K562 (cell line): Measurements from ENCODE around the gene NREP. TPM values are rescaled to one million over a fixed set of nuclear protein-coding genes. Genes with fewer than 3 reads are reported as not detected.

ENCODE experiments used
- ATAC-seq: fragments of 200-7000 bp; cut with Tn5 transposase; 3 replicates; pipeline ENCODE4 v1.9.1; 2020; ENCODE audit warnings: moderate library complexity
- BruUV-seq: library from RNA; stranded (reverse); fragments of 400-500 nt; replicated peaks from 2 replicates; lab custom pipeline; 2021; lab: Mats Ljungman, UMichigan
- CTCF ChIA-PET: fragments of 300-600 bp; formaldehyde crosslinking; extraction: SDS; loops from one replicate; lab custom pipeline; 2021; ENCODE audit warnings: low intra/inter-chr PET ratio; lab: Yijun Ruan, JAX
- POLR2A ChIA-PET: fragments of 300-600, 350-650 bp; sonication (Branson Sonifier 250); formaldehyde crosslinking; extraction: SDS; loops from one replicate; lab custom pipeline; 2021; ENCODE audit warnings: antibody characterized with exemption, inconsistent platforms; lab: Yijun Ruan, JAX
- DNase-seq, 4 experiments: peaks; one replicate each; pipeline versions ENCODE4 v3.0.0 to v3.0.0-alpha.2; 2011 to 2018; ENCODE audit warnings: low spot score in 3 of 4, mixed read lengths in 3 of 4; ENCODE audit errors: extremely low read depth in 1 of 4
- FAIRE-seq: peaks from 2 replicates; lab custom pipeline; 2011; peaks lifted over from hg19 to GRCh38; lab: Jason Lieb, UNC
- H2AFZ ChIP-seq: 2 replicates; pipeline ENCODE4 v1.6.0; 2011; ENCODE audit warnings: low read depth, low read length, control low read depth, inconsistent platforms
- H3K27ac ChIP-seq: fragments of 200-600 bp; 3 replicates; pipeline ENCODE4 v1.8.0; 2011; ENCODE audit warnings: low read depth, mild to moderate bottlenecking, control low read depth, inconsistent platforms, low read length, moderate library complexity, mixed read lengths; ENCODE audit errors: extremely low read depth
- H3K27me3 ChIP-seq, 2 experiments: fragments of 300-600 bp in 1 of 2; 2 replicates in 1 of 2; 3 replicates in 1 of 2; pipeline versions ENCODE4 v1.6.0 to v1.8.0; 2011; ENCODE audit warnings: inconsistent platforms in 2 of 2, low read length in 2 of 2, mild to moderate bottlenecking in 1 of 2, mixed read lengths in 1 of 2, moderate library complexity in 1 of 2; ENCODE audit not compliant: control insufficient read depth in 2 of 2, insufficient read depth in 2 of 2
- H3K36me3 ChIP-seq: fragments of 300-600 bp; 3 replicates; pipeline ENCODE4 v1.8.0; 2011; ENCODE audit warnings: mild to moderate bottlenecking, low read length, inconsistent platforms; ENCODE audit not compliant: control insufficient read depth, insufficient read depth
- H3K4me1 ChIP-seq, 2 experiments: fragments of 200-600 bp in 1 of 2; replicated peaks in 1 of 2; 2 replicates in 1 of 2; 3 replicates in 1 of 2; pipeline versions ENCODE4 v1.5.1 to v1.8.0; 2011; ENCODE audit warnings: inconsistent platforms in 2 of 2, low read length in 2 of 2, mild to moderate bottlenecking in 1 of 2, mixed read lengths in 1 of 2, moderate library complexity in 1 of 2; ENCODE audit not compliant: control insufficient read depth in 2 of 2, insufficient read depth in 2 of 2
- H3K4me2 ChIP-seq: 2 replicates; pipeline ENCODE4 v1.6.1; 2011; ENCODE audit warnings: low read length, control low read depth, inconsistent platforms, mixed read lengths; ENCODE audit not compliant: insufficient read depth
- H3K4me3 ChIP-seq: fragments of 200-600 bp; sonication (generic), shearing (Covaris generic); 2 replicates; pipeline ENCODE4 v1.5.1; 2016; ENCODE audit warnings: control low read depth, inconsistent platforms
- H3K79me2 ChIP-seq: fragments of 200-600 bp; 3 replicates; pipeline ENCODE4 v1.8.0; 2011; ENCODE audit warnings: low read length, inconsistent platforms; ENCODE audit not compliant: control insufficient read depth, insufficient read depth
- H3K9ac ChIP-seq, 2 experiments: 2 replicates each; pipeline versions ENCODE4 v1.6.0 to v1.6.1; 2011; ENCODE audit warnings: low read depth in 2 of 2, low read length in 2 of 2, control low read depth in 1 of 2, inconsistent platforms in 1 of 2, mild to moderate bottlenecking in 1 of 2, mixed read lengths in 1 of 2; ENCODE audit not compliant: insufficient read depth in 1 of 2
- H3K9me1 ChIP-seq: one replicate; pipeline ENCODE4 v1.6.0; 2011; ENCODE audit warnings: inconsistent platforms, mild to moderate bottlenecking, low read length, moderate library complexity; ENCODE audit not compliant: control insufficient read depth, insufficient read depth
- H3K9me3 ChIP-seq: replicated peaks from 2 replicates; pipeline ENCODE4 v1.5.1; 2011; ENCODE audit warnings: low read depth, low read length, inconsistent platforms; ENCODE audit not compliant: control insufficient read depth, insufficient read depth
- H4K20me1 ChIP-seq: replicated peaks from 2 replicates; pipeline ENCODE4 v1.6.1; 2011; ENCODE audit warnings: low read length, inconsistent platforms, mixed read lengths; ENCODE audit not compliant: control insufficient read depth, insufficient read depth
- DMBX1 ChIP-seq: fragments of 250-450 bp; sonication (Bioruptor Pico); IDR thresholded peaks from 2 replicates; pipeline ENCODE4 v1.8.0; 2022; ENCODE audit warnings: inconsistent platforms, mild to moderate bottlenecking, moderate library complexity, borderline replicate concordance
- KDM4B ChIP-seq, 2 experiments: fragments of 450-650 bp in 1 of 2; sonication (generic) in 1 of 2; IDR thresholded peaks; 2 replicates each; pipeline ENCODE4 v1.6.1; 2016 to 2017; ENCODE audit warnings: borderline replicate concordance in 2 of 2, antibody characterized with exemption in 1 of 2, low read depth in 1 of 2, mild to moderate bottlenecking in 1 of 2
- KLF1 ChIP-seq: fragments of 450-650 bp; IDR thresholded peaks from 2 replicates; pipeline ENCODE4 v1.6.1; 2016; ENCODE audit warnings: missing genetic modification characterization, missing compliant biosample characterization
- MAFG ChIP-seq: fragments of 450-650 bp; conservative IDR thresholded peaks from 2 replicates; pipeline ENCODE4 v1.6.1; 2016; ENCODE audit warnings: missing genetic modification characterization, missing compliant biosample characterization
- NFATC3 ChIP-seq: fragments of 450-650 bp; IDR thresholded peaks from 2 replicates; pipeline ENCODE4 v1.6.1; 2017; ENCODE audit warnings: mild to moderate bottlenecking
- RBFOX2 ChIP-seq: fragments of 200-400 bp; formaldehyde crosslinking; IDR thresholded peaks from 2 replicates; pipeline ENCODE4 v1.6.1; 2017; ENCODE audit warnings: low read depth, mild to moderate bottlenecking, low read length, moderate library complexity
- SMAD1 ChIP-seq: fragments of 150-350 bp; IDR thresholded peaks from 2 replicates; pipeline ENCODE4 v1.6.1; 2014; ENCODE audit warnings: low read length, low read depth; ENCODE audit not compliant: partially characterized antibody
- SMAD4 ChIP-seq: fragments of 250-450 bp; sonication (Bioruptor Pico); conservative IDR thresholded peaks from 2 replicates; pipeline ENCODE4 v1.8.0; 2021; ENCODE audit warnings: inconsistent platforms, mild to moderate bottlenecking, moderate library complexity
- TARDBP ChIP-seq: fragments of 450-650 bp; IDR thresholded peaks from 2 replicates; pipeline ENCODE4 v1.6.1; 2016
- ZFX ChIP-seq: sonication (generic); formaldehyde crosslinking; IDR thresholded peaks from 2 replicates; pipeline ENCODE4 v1.8.0; 2022; ENCODE audit warnings: mild to moderate bottlenecking, missing genetic modification reagents, moderate library complexity
- ZNF146 ChIP-seq: IDR thresholded peaks from one replicate; pipeline ENCODE4 v1.6.1; 2018; ENCODE audit warnings: missing compliant biosample characterization; ENCODE audit not compliant: unreplicated experiment
- WGBS: fragments of 100-300 bp; shearing (Covaris generic); methylation state at CpG from one replicate; pipeline ENCODE4 v1.1.6; 2016; ENCODE audit warnings: low coverage, mixed read lengths; ENCODE audit not compliant: insufficient coverage; ENCODE audit errors: missing lambda C conversion rate; 5-methylcytosine and 5-hydroxymethylcytosine counted together
- in situ Hi-C: fragments of 300-500 bp; cut with MboI; formaldehyde crosslinking; loops from 4 replicates; pipeline ENCODE4 v1.15.0; 2018; ENCODE audit warnings: inconsistent platforms, mixed read lengths
- intact Hi-C: fragments of 100-400 bp; cut with micrococcal nuclease; formaldehyde crosslinking; loops from 2 replicates; pipeline ENCODE4 v1.14.2; 2022
- polyA plus RNA-seq, 8 experiments: library from polyadenylated mRNA; depleted of rRNA in 4 of 8; stranded (reverse) in 5 of 8; unstranded in 3 of 8; fragments of >200 nt; fragmentation: Nextera tagmentation in 2 of 8; fragmentation: Illumina TruSeq in 1 of 8; extraction: Ambion mirVana in 2 of 8; extraction: Trizol in 1 of 8; gene quantifications; 2 replicates each; pipeline versions ENCODE4 v1.2.1 to v1.2.3, GENCODE V29; 2011 to 2014; ENCODE audit warnings: inconsistent platforms in 1 of 8, missing spikeins in 1 of 8
- total RNA-seq, 7 experiments: library from RNA; depleted of rRNA in 6 of 7; stranded (reverse); fragments of >200 nt in 6 of 7; fragmentation: Illumina TruSeq in 2 of 7; extraction: Trizol in 2 of 7; gene quantifications; 2 replicates each; pipeline versions ENCODE4 v1.2.1 to v1.2.3, GENCODE V29; 2011 to 2021; ENCODE audit warnings: low replicate concordance in 1 of 7

The NREP gene
- total and polyA plus RNA-seq, 9 of the 15 experiments (the other 6 are each of a cell fraction or from before 2014, with no cell fraction given): 0.08 to 0.58 (median 0.23) TPM; not detected in 1

DNA sequence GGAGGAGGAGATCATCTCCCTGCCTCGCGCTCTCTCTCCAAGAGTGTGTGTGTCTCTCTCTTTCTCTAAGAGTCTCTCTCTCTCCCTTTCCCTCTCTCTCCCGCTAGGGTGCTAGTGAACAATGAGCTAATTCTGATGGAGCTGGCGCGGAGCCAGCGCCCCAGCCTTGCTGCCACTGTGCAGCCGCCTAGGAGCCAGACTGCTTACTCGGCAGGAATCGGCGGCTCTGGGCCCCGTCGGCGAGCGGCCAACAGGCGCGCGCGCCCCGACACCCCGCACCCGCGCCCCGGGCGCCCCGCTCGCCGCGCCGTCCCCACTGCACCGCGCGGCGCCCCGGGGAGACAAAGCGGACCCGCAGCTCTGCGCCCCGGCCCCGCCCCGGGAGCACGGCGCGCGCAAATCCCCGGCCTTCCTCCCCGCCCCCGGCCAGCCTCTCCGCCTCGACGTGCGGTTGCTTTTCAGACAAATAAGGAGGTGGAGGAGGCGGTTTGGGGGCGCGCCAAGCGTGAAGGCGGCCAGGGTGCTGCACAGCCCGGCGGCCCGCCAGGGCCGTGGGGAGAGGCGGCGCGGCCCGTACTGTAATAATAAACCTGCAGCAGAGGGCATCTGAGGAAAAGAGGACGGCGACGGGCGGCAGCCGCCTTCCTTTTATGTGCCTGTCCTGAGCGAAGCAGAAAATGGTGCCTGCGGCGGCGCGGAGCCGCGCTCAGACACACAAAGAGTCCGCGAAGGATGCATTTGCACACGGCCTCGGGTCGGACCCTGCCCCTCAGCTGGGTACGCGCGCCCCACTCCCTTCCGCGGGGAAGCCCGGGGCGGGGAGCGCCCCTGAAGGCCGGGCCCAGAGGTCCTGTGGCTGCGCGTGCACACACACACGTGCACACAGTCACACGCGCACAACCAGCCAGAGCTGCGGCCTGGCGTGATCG is 625 bp upstream of the NREP start (continued):
- TF ChIP-seq SMAD4 (CRISPR knock-in tag) (0 out of 2 replicates have a peak, but pooled peaks have one; percentile 43), SMAD1 (peak; percentile 42)
- TF ChIP-seq, all 486 proteins: peak for 21

DNA sequence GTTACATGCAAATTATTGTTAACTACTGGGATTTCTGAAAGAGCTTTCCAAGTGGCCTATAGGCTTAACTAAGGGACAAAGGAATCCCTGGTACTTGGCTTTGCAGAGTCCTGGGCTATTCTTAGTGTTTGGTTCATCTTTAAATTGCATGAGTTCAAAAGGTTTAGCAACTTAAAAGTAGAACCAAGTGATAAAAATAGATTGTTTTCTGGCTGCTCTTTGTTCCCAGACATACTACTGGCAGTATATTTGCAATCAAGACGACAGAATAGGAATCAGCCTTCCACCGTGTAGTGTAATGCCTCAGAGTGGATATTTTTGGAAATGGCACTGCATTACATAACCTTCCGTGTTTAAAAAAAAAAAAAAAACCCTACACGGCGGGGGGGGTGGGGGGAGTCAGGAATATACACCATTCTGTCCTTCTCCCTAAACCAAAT is 1.0 kb downstream of the NREP start:
- H3K9ac ChIP-seq: no peak overlapping the region
- CTCF ChIA-PET: no interaction called here
- no TSS peak for BruUV-seq
- no peak for FAIRE-seq
- in situ Hi-C loops (no loop called here), intact Hi-C loops (no loop called here)
- no peak overlapping the region for H2AFZ ChIP-seq
- 0% methylated on average over 4 of the region's 5 CpGs for WGBS
- no peak overlapping the region for H3K4me3 ChIP-seq
- no peaks in the 10 kb centered on the region for H3K9me1 ChIP-seq
- H3K9me3 ChIP-seq: no peaks in the 10 kb centered on the region
- TF ChIP-seq DMBX1 (CRISPR knock-in tag) (no peak), ZNF146 (CRISPR knock-in tag) (no peak), KDM4B (IDR thresholded peaks at IDR 0.05; ENCODE audit: borderline replicate concordance in 2 of 2, low read depth in 1 of 2) (no peak), TARDBP (no peak), MAFG (tag) (no peak), KLF1 (tag) (no peak), NFATC3 (no peak), RBFOX2 (no peak), ZFX (no peak)
- TF ChIP-seq, all 486 proteins: peak for 0
- POLR2A ChIA-PET: no interaction called here
- H3K4me1 ChIP-seq: peaks cover 0 to 10% of the 10 kb centered on the region in 2 experiments; a peak in 2 of 5 replicates
- DNase-seq: no peak
- peaks cover 0 to 5% of the 10 kb centered on the region in 2 experiments; a peak in 1 of 5 replicates for H3K27me3 ChIP-seq
- no peaks in the 10 kb centered on the region for H3K79me2 ChIP-seq
- no peak for ATAC-seq
- H3K27ac ChIP-seq: no peak overlapping the region
- no peaks in the 10 kb centered on the region for H3K36me3 ChIP-seq
- no peaks in the 10 kb centered on the region for H4K20me1 ChIP-seq
- H3K4me2 ChIP-seq: no peak overlapping the region
